GM21515 (cell line): ENCODE results near the gene RIMS4.

Source experiments
- ATAC-seq: cut with Tn5 transposase; IDR thresholded peaks from one replicate; pipeline ENCODE4 v1.9.1; 2021; ENCODE audit not compliant: unreplicated experiment

RIMS4 gene

GRCh38 chr20:44703183-44703925 is 107.0 kb downstream of the RIMS4 start:
- no peak for ATAC-seq

- no peak for ATAC-seq
These were observed 107.6 kb downstream of the RIMS4 start for GRCh38 chr20:44702776-44703175.

- ATAC-seq, result no peak
These were observed 108.5 kb downstream of the RIMS4 start for GRCh38 chr20:44701858-44702256.
